ENCODE measurements around the gene CEACAM8. TPM values are rescaled to one million over a fixed set of nuclear protein-coding genes. Genes with fewer than 3 reads are reported as not detected.

The CEACAM8 gene
- total and polyA plus RNA-seq, 3 experiments from 2014 or later = not detected

- POLR2A ChIA-PET = no interaction called here
- H3K4me3 ChIP-seq (ENCODE audit: low read length) = no peak overlapping the region
- Mint-ChIP-seq H3K4me1 (peaks cover 4 to 6% (median 4%) of the 10 kb centered on the region in 3 donors), H3K36me3 (no peaks in the 10 kb centered on the region), H3K27ac (no peak overlapping the region), H3K4me3 (no peak overlapping the region), H3K27me3 (peaks cover 18 to 37% of the 10 kb centered on the region in 2 donors), H3K9me3 (peaks cover 0 to 2% (median 0%) of the 10 kb centered on the region in 5 donors)
- H3K9me3 ChIP-seq (ENCODE audit: low read length) = no peaks in the 10 kb centered on the region
- CTCF ChIA-PET = interaction anchor here (0.6 to 1.7 kb wide), 3 partner anchors 22 to 33 kb away, joined by 3 to 4 read pairs (median 3); no protein-coding TSS in a partner anchor
- no peak overlapping the region for H3K27ac ChIP-seq (ENCODE audit: low read depth, low read length)
- no peaks in the 10 kb centered on the region for H3K27me3 ChIP-seq (ENCODE audit: insufficient read depth, low read length, poor library complexity, severe bottlenecking)
- DNase-seq = no peak
- no peaks in the 10 kb centered on the region for H3K36me3 ChIP-seq (ENCODE audit: insufficient read depth, low read length)
- H3K4me1 ChIP-seq (ENCODE audit: insufficient read depth, low read length) = no peaks in the 10 kb centered on the region
Measured at GRCh38 chr19:42595550-42596172, 937 bp upstream of the CEACAM8 start.

- H3K4me1 ChIP-seq (ENCODE audit: insufficient read depth, low read length) = no peaks in the 10 kb centered on the region
- ChIA-PET POLR2A (no interaction called here), CTCF (no interaction called here)
- Mint-ChIP-seq H3K4me3 (no peak overlapping the region), H3K9me3 (peaks cover 0 to 2% (median 0%) of the 10 kb centered on the region in 5 donors), H3K27me3 (peaks cover 7 to 52% of the 10 kb centered on the region in 2 donors), H3K4me1 (no peaks in the 10 kb centered on the region), H3K36me3 (no peaks in the 10 kb centered on the region), H3K27ac (no peak overlapping the region)
- H3K4me3 ChIP-seq (ENCODE audit: low read length) = no peak overlapping the region
- H3K27ac ChIP-seq (ENCODE audit: low read depth, low read length) = no peak overlapping the region
- H3K36me3 ChIP-seq (ENCODE audit: insufficient read depth, low read length) = no peaks in the 10 kb centered on the region
- H3K9me3 ChIP-seq (ENCODE audit: low read length) = no peaks in the 10 kb centered on the region
- no peak for DNase-seq
- H3K27me3 ChIP-seq (ENCODE audit: insufficient read depth, low read length, poor library complexity, severe bottlenecking) = no peaks in the 10 kb centered on the region
Measured at GRCh38 chr19:42589792-42590191, 4.9 kb downstream of the CEACAM8 start.

- H3K36me3 Mint-ChIP-seq = no peaks in the 10 kb centered on the region
- H3K27ac Mint-ChIP-seq = no peak overlapping the region
- no peaks in the 10 kb centered on the region for H3K9me3 Mint-ChIP-seq
- no peak overlapping the region for H3K4me3 Mint-ChIP-seq
- no peaks in the 10 kb centered on the region for H3K36me3 ChIP-seq (ENCODE audit: insufficient read depth, low read length)
- CTCF ChIA-PET = no interaction called here
- H3K27me3 ChIP-seq (ENCODE audit: insufficient read depth, low read length, poor library complexity, severe bottlenecking) = no peaks in the 10 kb centered on the region
- H3K27me3 Mint-ChIP-seq = peaks cover 7 to 64% of the 10 kb centered on the region in 2 donors
- no peaks in the 10 kb centered on the region for H3K4me1 ChIP-seq (ENCODE audit: insufficient read depth, low read length)
- H3K4me3 ChIP-seq (ENCODE audit: low read length) = no peak overlapping the region
- no peak overlapping the region for H3K27ac ChIP-seq (ENCODE audit: low read depth, low read length)
- POLR2A ChIA-PET = no interaction called here
- H3K4me1 Mint-ChIP-seq = no peaks in the 10 kb centered on the region
- no peaks in the 10 kb centered on the region for H3K9me3 ChIP-seq (ENCODE audit: low read length)
- no peak for DNase-seq
Measured at GRCh38 chr19:42584466-42584865, 10.3 kb downstream of the CEACAM8 start.

- Histone ChIP-seq H3K4me3 (ENCODE audit: low read length) (no peak overlapping the region), H3K27ac (ENCODE audit: low read depth, low read length) (no peak overlapping the region), H3K36me3 (ENCODE audit: insufficient read depth, low read length) (no peaks in the 10 kb centered on the region), H3K9me3 (ENCODE audit: low read length) (no peaks in the 10 kb centered on the region), H3K4me1 (ENCODE audit: insufficient read depth, low read length) (no peaks in the 10 kb centered on the region), H3K27me3 (ENCODE audit: insufficient read depth, low read length, poor library complexity, severe bottlenecking) (no peaks in the 10 kb centered on the region)
- DNase-seq = no peak
- peaks cover 0 to 7% (median 0%) of the 10 kb centered on the region in 3 donors for H3K36me3 Mint-ChIP-seq
- no peak overlapping the region for H3K4me3 Mint-ChIP-seq
- ChIA-PET CTCF (no interaction called here), POLR2A (no interaction called here)
- no peaks in the 10 kb centered on the region for H3K4me1 Mint-ChIP-seq
- no peaks in the 10 kb centered on the region for H3K9me3 Mint-ChIP-seq
- H3K27ac Mint-ChIP-seq = no peak overlapping the region
- H3K27me3 Mint-ChIP-seq = peaks cover 8 to 55% of the 10 kb centered on the region in 2 donors
Measured at GRCh38 chr19:42577016-42577415, 17.7 kb downstream of the CEACAM8 start.

GRCh38 chr19:42576241-42576640 is 18.5 kb downstream of the CEACAM8 start:
- H3K36me3 Mint-ChIP-seq = peaks cover 0 to 7% (median 0%) of the 10 kb centered on the region in 3 donors
- no peak overlapping the region for H3K4me3 ChIP-seq (ENCODE audit: low read length)
- H3K36me3 ChIP-seq (ENCODE audit: insufficient read depth, low read length) = no peaks in the 10 kb centered on the region
- H3K27ac ChIP-seq (ENCODE audit: low read depth, low read length) = no peak overlapping the region
- H3K4me1 ChIP-seq (ENCODE audit: insufficient read depth, low read length) = no peaks in the 10 kb centered on the region
- peaks cover 8 to 60% of the 10 kb centered on the region in 2 donors for H3K27me3 Mint-ChIP-seq
- H3K27ac Mint-ChIP-seq = no peak overlapping the region
- H3K27me3 ChIP-seq (ENCODE audit: insufficient read depth, low read length, poor library complexity, severe bottlenecking) = no peaks in the 10 kb centered on the region
- ChIA-PET CTCF (no interaction called here), POLR2A (no interaction called here)
- DNase-seq = no peak
- H3K4me3 Mint-ChIP-seq = no peak overlapping the region
- no peaks in the 10 kb centered on the region for H3K9me3 Mint-ChIP-seq
- H3K4me1 Mint-ChIP-seq = no peaks in the 10 kb centered on the region
- H3K9me3 ChIP-seq (ENCODE audit: low read length) = no peaks in the 10 kb centered on the region

- POLR2A ChIA-PET = no interaction called here
- H3K36me3 ChIP-seq (ENCODE audit: insufficient read depth, low read length) = no peaks in the 10 kb centered on the region
- CTCF ChIA-PET = interaction anchor here (1.2 kb wide), 1 partner anchor 23 kb away, joined by 4 read pairs; no protein-coding TSS in a partner anchor
- H3K36me3 Mint-ChIP-seq = peaks cover 0 to 7% (median 0%) of the 10 kb centered on the region in 3 donors
- no peak overlapping the region for H3K4me3 Mint-ChIP-seq
- no peaks in the 10 kb centered on the region for H3K9me3 ChIP-seq (ENCODE audit: low read length)
- H3K4me1 Mint-ChIP-seq = no peaks in the 10 kb centered on the region
- H3K4me3 ChIP-seq (ENCODE audit: low read length) = no peak overlapping the region
- H3K27me3 Mint-ChIP-seq = peaks cover 8 to 52% of the 10 kb centered on the region in 2 donors
- no peaks in the 10 kb centered on the region for H3K4me1 ChIP-seq (ENCODE audit: insufficient read depth, low read length)
- no peak for DNase-seq
- H3K9me3 Mint-ChIP-seq = no peaks in the 10 kb centered on the region
- H3K27ac Mint-ChIP-seq = no peak overlapping the region
- H3K27me3 ChIP-seq (ENCODE audit: insufficient read depth, low read length, poor library complexity, severe bottlenecking) = no peaks in the 10 kb centered on the region
- H3K27ac ChIP-seq (ENCODE audit: low read depth, low read length) = no peak overlapping the region
Measured at GRCh38 chr19:42573642-42574041, 21.1 kb downstream of the CEACAM8 start.

- Mint-ChIP-seq H3K36me3 (peaks cover 0 to 7% (median 0%) of the 10 kb centered on the region in 3 donors), H3K27ac (peak overlapping the region in 1 of 8 donors; percentile 47), H3K9me3 (no peaks in the 10 kb centered on the region), H3K27me3 (peaks cover 9 to 48% of the 10 kb centered on the region in 2 donors), H3K4me3 (no peak overlapping the region), H3K4me1 (peaks cover 0 to 8% (median 0%) of the 10 kb centered on the region in 3 donors)
- ChIA-PET CTCF (no interaction called here), POLR2A (no interaction called here)
- no peak for DNase-seq
- H3K9me3 ChIP-seq (ENCODE audit: low read length) = no peaks in the 10 kb centered on the region
- no peak overlapping the region for H3K4me3 ChIP-seq (ENCODE audit: low read length)
- H3K36me3 ChIP-seq (ENCODE audit: insufficient read depth, low read length) = no peaks in the 10 kb centered on the region
- no peaks in the 10 kb centered on the region for H3K27me3 ChIP-seq (ENCODE audit: insufficient read depth, low read length, poor library complexity, severe bottlenecking)
- H3K4me1 ChIP-seq (ENCODE audit: insufficient read depth, low read length) = no peaks in the 10 kb centered on the region
- H3K27ac ChIP-seq (ENCODE audit: low read depth, low read length) = no peak overlapping the region
Measured at GRCh38 chr19:42571116-42571515, 23.6 kb downstream of the CEACAM8 start.

GRCh38 chr19:42569193-42569592 is 25.5 kb downstream of the CEACAM8 start:
- Mint-ChIP-seq H3K27me3 (peaks cover 11 to 44% of the 10 kb centered on the region in 2 donors), H3K9me3 (no peaks in the 10 kb centered on the region), H3K27ac (no peak overlapping the region), H3K4me3 (no peak overlapping the region), H3K4me1 (peaks cover 0 to 8% (median 0%) of the 10 kb centered on the region in 3 donors), H3K36me3 (peaks cover 0 to 3% (median 0%) of the 10 kb centered on the region in 3 donors)
- no peaks in the 10 kb centered on the region for H3K9me3 ChIP-seq (ENCODE audit: low read length)
- H3K36me3 ChIP-seq (ENCODE audit: insufficient read depth, low read length) = no peaks in the 10 kb centered on the region
- ChIA-PET POLR2A (no interaction called here), CTCF (no interaction called here)
- H3K4me1 ChIP-seq (ENCODE audit: insufficient read depth, low read length) = no peaks in the 10 kb centered on the region
- no peaks in the 10 kb centered on the region for H3K27me3 ChIP-seq (ENCODE audit: insufficient read depth, low read length, poor library complexity, severe bottlenecking)
- DNase-seq = no peak
- H3K4me3 ChIP-seq (ENCODE audit: low read length) = no peak overlapping the region
- no peak overlapping the region for H3K27ac ChIP-seq (ENCODE audit: low read depth, low read length)
